ENCODE results near the gene SP1. TPM values are rescaled to one million over a fixed set of nuclear protein-coding genes. Genes with fewer than 3 reads are reported as not detected.

SP1 gene
- total and polyA plus RNA-seq, 9 of the 15 experiments (the other 6 are each of a cell fraction or from before 2014, with no cell fraction given), result 8.0 to 65.5 (median 41.6) TPM

- TF ChIP-seq FOXM1 (IDR thresholded peaks at IDR 0.05; ENCODE audit: low read depth) (no peak), FOXM1 (CRISPR knock-in tag; IDR thresholded peaks at IDR 0.05; ENCODE audit: low read depth) (no peak), MED1 (CRISPR knock-in tag; IDR thresholded peaks at IDR 0.05; ENCODE audit: borderline replicate concordance) (no peak), CTCF (IDR thresholded peaks at IDR 0.05 in 2 of 3, conservative IDR thresholded peaks at IDR 0.05 in 1 of 3; ENCODE audit: insufficient read depth in 2 of 3, low read depth in 1 of 3, low read length in 3 of 3) (peak in 1 of 3 experiments; percentile 12; a peak in 2 of 6 replicates), GATA2 (CRISPR knock-in tag; IDR thresholded peaks at IDR 0.05) (peak; percentile 61), ZNF445 (CRISPR knock-in tag; IDR thresholded peaks at IDR 0.05; ENCODE audit: low read depth) (no peak), CREB3L1 (IDR thresholded peaks at IDR 0.05; ENCODE audit: borderline replicate concordance, low read depth) (0 out of 2 replicates have a peak, but pooled peaks have one; percentile 26), ZKSCAN8 (CRISPR knock-in tag; IDR thresholded peaks at IDR 0.05) (no peak), ZNF512 (tag; IDR thresholded peaks at IDR 0.05) (peak; percentile 80), ZNF407 (IDR thresholded peaks at IDR 0.05; ENCODE audit: low read depth) (0 out of 2 replicates have a peak, but pooled peaks have one; percentile 7)
Observed at GRCh38 chr12:53355121-53355520, 24.9 kb upstream of the SP1 start (continued).
